Mucosa of descending colon (tissue), 3 donors: ENCODE measurements around the gene TAB3. TPM values are rescaled to one million over a fixed set of nuclear protein-coding genes. Genes with fewer than 3 reads are reported as not detected.

Experiments
- ATAC-seq: fragments of 200-7000 bp; cut with Tn5 transposase; one replicate; pipeline ENCODE4 v1.9.1; 2020; ENCODE audit warnings: mild to moderate bottlenecking, moderate library complexity
- DNase-seq, 3 donors: peaks; one replicate each; pipeline ENCODE4 v3.0.0-alpha.2; 2020
- H3K36me3 ChIP-seq: fragments of 200-600 bp; one replicate; pipeline ENCODE4 v1.8.0; 2021; ENCODE audit warnings: low read depth, mild to moderate bottlenecking
- H3K4me1 ChIP-seq: fragments of 200-600 bp; one replicate; pipeline ENCODE4 v1.8.0; 2021; ENCODE audit warnings: low read depth, mild to moderate bottlenecking
- H3K4me3 ChIP-seq: fragments of 200-600 bp; one replicate; pipeline ENCODE4 v1.8.0; 2021; ENCODE audit warnings: mild to moderate bottlenecking
- H3K9me3 ChIP-seq: fragments of 200-600 bp; one replicate; pipeline ENCODE4 v1.8.0; 2021; ENCODE audit warnings: mild to moderate bottlenecking
- intact Hi-C, 2 donors: fragments of 100-400 bp; cut with DNase I in 1 of 2; cut with micrococcal nuclease in 1 of 2; formaldehyde crosslinking; loops; one replicate each; pipeline versions ENCODE4 v1.11.0 to v1.11.1; 2022; cut with DNase I, micrococcal nuclease
- total RNA-seq, 3 donors: library from RNA; stranded (reverse); fragmentation: NEBNext Ultra II Directional in 2 of 3; extraction: Animal tissue kit (Norgen Biotek cat#: 25700) in 2 of 3; gene quantifications; one replicate each; pipeline versions ENCODE4 v1.2.1 to v1.2.4, GENCODE V29; 2021 to 2023
- TF ChIP-seq, protein P1 (sequence below): fragments of 200-600 bp; IDR thresholded peaks from one replicate; pipeline ENCODE4 v1.8.0; 2022; ENCODE audit warnings: antibody characterized with exemption, mild to moderate bottlenecking
- donor health status: DM: no; HTN: no; CAD: no; lungs with moderate emphysema.
- donor health status: DM: no; HTN: no; CAD: no.
- donor health status: DM: no; HTN: yes; CAD: no.

Gene TAB3
- total RNA-seq, 3 donors from 2014 or later, result 18.6 to 20.7 (median 20.1) TPM

GRCh38 chrX:30819080-30819479 lies 70.0 kb downstream of the TAB3 start:
- H3K9me3 ChIP-seq, result no peaks in the 10 kb centered on the region
- H3K4me1 ChIP-seq, result no peaks in the 10 kb centered on the region
- intact Hi-C loops, result no loop called here
- TF ChIP-seq, protein P1, sequence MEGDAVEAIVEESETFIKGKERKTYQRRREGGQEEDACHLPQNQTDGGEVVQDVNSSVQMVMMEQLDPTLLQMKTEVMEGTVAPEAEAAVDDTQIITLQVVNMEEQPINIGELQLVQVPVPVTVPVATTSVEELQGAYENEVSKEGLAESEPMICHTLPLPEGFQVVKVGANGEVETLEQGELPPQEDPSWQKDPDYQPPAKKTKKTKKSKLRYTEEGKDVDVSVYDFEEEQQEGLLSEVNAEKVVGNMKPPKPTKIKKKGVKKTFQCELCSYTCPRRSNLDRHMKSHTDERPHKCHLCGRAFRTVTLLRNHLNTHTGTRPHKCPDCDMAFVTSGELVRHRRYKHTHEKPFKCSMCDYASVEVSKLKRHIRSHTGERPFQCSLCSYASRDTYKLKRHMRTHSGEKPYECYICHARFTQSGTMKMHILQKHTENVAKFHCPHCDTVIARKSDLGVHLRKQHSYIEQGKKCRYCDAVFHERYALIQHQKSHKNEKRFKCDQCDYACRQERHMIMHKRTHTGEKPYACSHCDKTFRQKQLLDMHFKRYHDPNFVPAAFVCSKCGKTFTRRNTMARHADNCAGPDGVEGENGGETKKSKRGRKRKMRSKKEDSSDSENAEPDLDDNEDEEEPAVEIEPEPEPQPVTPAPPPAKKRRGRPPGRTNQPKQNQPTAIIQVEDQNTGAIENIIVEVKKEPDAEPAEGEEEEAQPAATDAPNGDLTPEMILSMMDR, result no peak
- ATAC-seq (no peak), DNase-seq (no peak)
- no peak overlapping the region for H3K4me3 ChIP-seq
- H3K36me3 ChIP-seq, result no peaks in the 10 kb centered on the region

DNA sequence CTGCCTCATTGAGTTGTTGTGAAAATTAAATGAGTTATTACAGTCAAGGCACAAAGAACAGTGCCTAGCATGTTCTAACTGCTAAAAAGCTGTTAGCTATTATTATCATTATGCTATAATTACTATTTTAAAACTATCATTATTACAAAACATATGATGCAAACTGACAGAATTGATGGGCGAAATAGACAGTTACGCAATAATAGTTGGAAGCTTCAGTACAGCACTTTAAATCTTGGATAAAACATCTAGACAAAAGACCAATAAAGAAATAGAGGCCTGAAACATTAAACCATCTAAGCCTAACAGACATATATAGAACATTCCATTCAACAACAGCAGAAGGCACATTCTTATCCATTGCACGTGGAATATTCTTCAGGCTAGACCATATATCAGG lies 73.0 kb downstream of the TAB3 start:
- intact Hi-C loops, result no loop called here
- TF ChIP-seq, protein P1, result no peak
- H3K9me3 ChIP-seq, result no peaks in the 10 kb centered on the region

DNA sequence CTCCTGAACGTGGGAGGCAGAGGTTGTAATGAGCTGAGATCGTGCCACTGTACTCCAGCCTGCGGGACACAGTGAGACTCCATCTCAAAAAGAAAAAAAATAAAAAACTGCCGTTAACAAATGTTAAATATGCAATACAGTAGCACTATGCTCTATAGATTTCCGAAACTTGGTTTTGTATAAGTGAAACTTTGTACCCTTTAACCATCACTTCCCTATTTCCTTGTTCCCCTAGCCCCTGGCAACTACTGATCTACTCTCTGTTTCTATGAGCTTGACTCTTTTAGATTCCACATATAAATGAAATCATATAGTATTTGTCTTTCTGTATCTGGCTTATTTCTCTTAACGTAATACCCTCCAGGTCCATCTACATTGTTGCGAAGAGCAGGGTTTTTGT lies 74.1 kb downstream of the TAB3 start:
- TF ChIP-seq, protein P1, result no peak
- no peak for ATAC-seq
- H3K4me3 ChIP-seq, result no peak overlapping the region
- no peaks in the 10 kb centered on the region for H3K36me3 ChIP-seq
- no peaks in the 10 kb centered on the region for H3K4me1 ChIP-seq
- H3K9me3 ChIP-seq, result no peaks in the 10 kb centered on the region
- DNase-seq, result no peak
- intact Hi-C loops, result no loop called here

More for the DNA sequence above, 73.0 kb downstream of the TAB3 start:
- no peak overlapping the region for H3K4me3 ChIP-seq
- no peaks in the 10 kb centered on the region for H3K4me1 ChIP-seq
- no peak for ATAC-seq
- H3K36me3 ChIP-seq, result no peaks in the 10 kb centered on the region
- DNase-seq, result no peak

- intact Hi-C loops, result no loop called here
- Histone ChIP-seq H3K36me3 (no peaks in the 10 kb centered on the region), H3K4me3 (no peak overlapping the region), H3K9me3 (no peaks in the 10 kb centered on the region), H3K4me1 (no peaks in the 10 kb centered on the region)
- TF ChIP-seq, protein P1, result no peak
- no peak for ATAC-seq
- no peak for DNase-seq
Observed at GRCh38 chrX:30812326-30812725, 76.7 kb downstream of the TAB3 start.

DNA sequence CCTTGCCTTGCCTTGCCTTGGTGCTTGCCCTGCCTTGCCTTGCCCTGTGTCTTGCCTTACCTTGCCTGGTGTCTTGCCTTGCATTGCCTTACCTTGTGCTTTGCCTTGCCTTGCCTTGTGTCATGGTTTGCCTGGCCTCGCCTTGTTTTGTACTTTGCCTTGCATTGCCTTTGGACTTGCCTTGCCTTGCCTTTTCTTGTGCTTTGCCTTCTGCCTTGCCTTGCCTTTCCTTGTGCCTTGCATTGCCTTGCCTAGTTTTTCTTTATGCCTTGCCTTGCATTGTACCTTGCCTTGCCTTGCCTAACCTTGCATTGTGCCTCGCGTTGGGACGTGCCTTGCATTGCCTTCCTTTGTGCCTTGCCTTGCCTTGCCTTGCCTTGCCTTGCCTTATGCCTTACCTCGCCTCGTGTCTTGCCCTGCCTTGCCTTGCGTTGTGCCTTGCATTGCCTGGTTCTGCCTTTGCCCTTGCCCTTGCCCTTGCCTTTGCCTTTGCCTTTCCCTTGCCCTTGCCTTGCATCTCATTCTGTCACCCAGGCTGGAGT lies 82.8 kb downstream of the TAB3 start:
- Histone ChIP-seq H3K4me3 (no peak overlapping the region), H3K4me1 (no peaks in the 10 kb centered on the region), H3K9me3 (no peaks in the 10 kb centered on the region), H3K36me3 (no peaks in the 10 kb centered on the region)
- TF ChIP-seq, protein P1, result no peak
- no peak for ATAC-seq
- no peak for DNase-seq
- intact Hi-C loops, result no loop called here

DNA sequence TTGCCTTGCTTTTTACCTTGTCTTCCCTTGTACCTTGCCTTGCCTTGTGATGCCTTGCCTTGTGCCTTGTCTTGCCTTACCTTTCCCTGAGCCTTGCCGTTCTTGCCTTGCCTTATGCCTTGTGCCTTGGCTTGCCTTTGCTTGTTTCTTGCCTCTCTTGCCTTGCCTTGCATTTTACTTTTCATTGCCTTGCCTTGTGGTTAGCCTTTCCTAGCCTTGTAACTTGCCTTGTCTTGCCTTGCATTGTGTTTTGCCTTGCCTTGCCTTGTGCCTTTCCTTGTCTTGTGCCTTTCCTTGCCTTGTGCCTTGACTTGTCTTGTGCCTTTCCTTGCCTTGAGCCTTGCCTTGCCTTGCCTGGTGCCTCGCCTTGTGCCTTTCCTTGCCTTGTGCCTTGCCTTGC lies 84.6 kb downstream of the TAB3 start:
- H3K9me3 ChIP-seq, result no peaks in the 10 kb centered on the region
- ATAC-seq, result no peak
- TF ChIP-seq, protein P1, result no peak
- H3K4me3 ChIP-seq, result no peak overlapping the region
- H3K36me3 ChIP-seq, result no peaks in the 10 kb centered on the region
- no peaks in the 10 kb centered on the region for H3K4me1 ChIP-seq
- intact Hi-C loops, result no loop called here
- DNase-seq, result no peak
